Stimulated activated CD4-positive, alpha-beta T cell treated with anti-CD3 and anti-CD28 coated beads, Interleukin-1b, Interleukin-23, amount 100 ng/mL, for 1 hour (primary cell): Measurements from ENCODE around the gene EIF2A.
"Not testable (repeated sequence)": the region's sequence is repeated elsewhere in the genome, so short reads cannot be mapped to it uniquely, and the experiment has no call there.

Source experiments
- DNase-seq, 2 donors: peaks; one replicate each; pipeline ENCODE4 v3.0.0-alpha.2; 2020; ENCODE audit warnings: low read depth in 2 of 2

EIF2A gene

DNA sequence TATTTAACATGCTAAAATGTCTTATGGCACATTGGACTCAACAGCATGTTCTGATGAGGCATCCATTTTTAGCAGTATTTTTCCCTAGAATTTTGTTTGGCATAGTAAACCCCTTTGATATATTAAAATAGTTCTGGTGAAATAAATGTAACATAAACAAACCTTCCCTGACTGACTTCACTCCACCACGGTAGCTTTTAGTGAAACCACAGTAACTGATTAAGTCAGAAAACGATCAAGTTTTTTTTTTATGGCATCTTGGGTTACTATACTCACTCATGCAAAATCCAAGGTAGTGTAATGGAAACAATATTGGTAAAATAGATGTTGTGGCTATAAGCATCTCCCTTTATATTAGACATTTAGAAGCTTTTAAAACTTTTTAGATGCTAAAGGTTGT, 3.1 kb upstream of the EIF2A start:
- no peak for DNase-seq

DNA sequence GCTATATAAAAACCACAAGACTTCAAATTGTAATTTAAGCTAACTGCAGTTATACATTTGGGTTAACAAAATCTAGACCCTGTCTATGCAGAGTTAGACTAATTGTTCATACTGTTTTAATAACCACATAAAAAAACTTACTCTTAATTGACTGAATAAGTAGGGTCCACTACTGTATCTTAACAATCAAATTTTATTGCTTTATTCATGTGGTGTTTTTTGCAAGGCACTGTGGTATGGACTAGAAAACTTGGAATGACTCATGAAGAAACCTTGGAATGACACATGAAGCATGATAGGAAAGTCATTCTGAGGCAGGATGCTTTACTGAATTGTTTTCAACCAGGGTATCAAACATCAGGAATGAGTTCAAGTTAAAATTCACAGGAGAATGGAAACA, 2.5 kb upstream of the EIF2A start:
- no peak for DNase-seq

DNA sequence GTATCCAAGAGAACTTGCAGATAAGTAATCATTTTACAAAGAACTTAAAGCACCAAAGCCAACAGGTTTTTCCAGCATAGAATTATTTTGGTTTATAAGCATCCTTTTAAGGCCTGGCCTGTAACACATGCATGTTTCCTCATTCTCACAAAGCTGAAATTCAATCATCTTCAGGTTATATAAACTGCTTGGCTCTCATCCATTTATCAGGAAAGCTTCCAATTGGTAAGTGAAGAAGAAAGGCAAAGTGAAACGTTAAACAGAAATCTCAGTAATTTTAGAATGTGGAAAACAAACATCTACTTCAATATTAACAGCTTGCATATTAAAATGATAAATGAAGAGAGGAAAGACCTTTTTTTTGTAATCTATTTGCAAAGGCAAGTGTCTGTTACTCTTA, 1.9 kb upstream of the EIF2A start:
- no peak for DNase-seq

DNA sequence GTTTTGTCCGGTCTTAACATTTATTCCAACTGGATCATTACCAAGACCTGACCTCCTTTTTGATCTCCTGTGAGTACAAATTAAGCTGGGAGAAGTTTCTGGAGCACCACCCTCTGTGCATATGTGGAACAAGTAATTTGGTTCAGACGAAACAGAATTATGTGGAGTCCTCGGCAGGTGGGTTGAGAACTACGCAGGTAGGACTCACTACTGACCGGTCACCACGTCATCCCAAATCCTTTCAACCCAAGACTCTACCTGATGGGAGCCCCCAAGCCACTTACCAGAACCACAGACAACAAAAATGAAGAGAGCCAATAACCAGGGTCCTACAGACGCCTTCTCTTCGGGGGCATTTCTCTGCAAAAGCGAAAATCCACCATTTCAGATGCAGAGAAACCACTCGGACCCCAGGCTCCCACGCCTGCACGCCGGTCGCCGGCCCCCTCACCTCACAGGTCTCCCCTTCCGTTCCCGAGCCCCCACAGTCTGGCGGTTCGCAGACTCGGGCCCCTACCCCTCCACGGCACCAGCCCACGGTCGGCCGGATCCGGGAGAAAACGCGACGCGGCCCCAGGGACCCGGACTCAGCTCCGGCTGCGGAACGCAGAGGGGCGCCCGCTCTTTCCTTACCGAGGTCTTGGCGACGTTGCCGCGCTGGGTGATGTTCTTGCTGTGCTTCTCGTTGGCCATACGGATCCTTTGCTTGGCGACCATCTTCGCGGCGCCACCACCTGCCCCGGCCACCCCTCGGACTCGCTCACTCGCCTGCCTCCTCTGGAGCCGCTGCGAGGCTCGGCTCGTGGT, 965 bp upstream of the EIF2A start:
- no peak for DNase-seq

DNA sequence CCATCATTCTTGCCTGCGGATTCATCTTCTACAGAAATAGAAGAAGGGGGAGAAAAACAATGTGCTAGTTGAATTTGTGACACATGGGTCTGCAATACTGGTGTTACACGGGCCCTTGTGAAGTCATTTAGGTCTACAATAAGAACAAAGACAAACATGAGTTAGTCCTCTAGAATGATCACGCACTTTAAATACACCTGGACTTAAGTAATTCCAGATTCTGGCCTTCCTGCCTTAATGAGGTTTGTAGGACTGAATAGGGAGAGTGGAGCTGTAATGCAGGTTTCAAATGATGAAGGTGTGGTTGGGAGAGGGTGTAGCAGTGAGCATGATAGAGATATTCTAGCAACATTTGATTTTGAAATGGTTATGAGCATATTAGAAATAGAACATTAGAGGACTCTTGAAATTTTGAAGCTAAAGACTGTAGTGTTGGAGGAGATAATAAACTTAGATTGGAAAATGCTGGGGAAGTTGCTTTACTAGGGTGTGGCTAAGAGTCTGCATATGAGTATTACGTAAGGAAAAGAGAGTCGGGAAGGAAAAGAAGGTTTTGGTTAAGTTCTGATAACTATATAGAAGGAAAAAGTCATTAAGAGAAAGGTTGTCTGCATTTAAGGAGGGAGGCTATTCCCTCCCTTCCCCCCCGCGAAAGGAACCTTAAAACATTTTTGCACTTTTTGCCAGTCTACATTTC, 606 bp downstream of the EIF2A start:
- no peak for DNase-seq

DNA sequence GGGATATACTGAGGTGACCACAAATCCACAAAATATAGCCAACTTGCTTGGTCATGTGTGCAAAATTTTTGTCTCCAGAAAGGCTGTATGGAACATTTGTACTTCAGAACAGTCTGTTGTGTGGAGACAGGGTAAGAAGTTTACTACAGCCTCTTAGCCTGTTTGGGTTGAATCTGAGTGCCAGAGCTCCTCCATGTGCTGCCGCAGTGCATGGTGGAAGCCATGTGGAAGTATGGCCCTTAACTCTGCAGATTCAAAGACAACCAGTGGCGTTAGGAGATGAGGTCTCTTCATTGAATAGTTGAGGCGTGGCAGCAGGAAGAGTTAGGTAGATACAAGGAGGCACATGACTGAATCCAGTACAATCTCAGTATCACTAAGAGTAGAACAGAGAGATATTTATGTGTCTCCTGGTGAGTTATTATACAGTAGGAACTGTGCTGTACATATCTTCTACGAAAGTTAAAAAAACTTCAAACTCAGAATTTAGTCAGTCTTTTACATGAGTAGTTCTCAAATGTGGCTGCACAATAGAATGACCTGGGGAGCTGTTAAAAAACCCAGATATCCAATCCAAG, 9.4 kb downstream of the EIF2A start:
- DNase-seq: no peak

DNA sequence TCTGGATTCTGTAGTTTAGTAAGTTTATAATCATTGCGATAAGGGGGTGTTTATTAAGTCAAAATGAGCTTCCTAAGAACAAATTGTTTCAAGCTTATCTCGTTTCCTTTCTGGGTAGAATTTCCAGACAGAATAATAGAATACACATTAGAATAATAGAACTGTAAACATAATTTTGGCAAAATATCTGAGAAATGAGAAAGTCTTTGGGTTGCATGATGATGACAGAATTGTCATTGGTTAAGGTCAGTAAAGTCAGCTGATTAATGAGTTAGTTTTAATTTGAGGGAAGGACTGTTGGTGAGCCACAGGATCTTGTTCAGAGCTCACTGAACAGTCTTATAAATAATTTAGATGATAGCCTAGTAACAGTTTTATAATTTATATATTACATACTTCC, 10.2 kb downstream of the EIF2A start:
- DNase-seq: no peak

DNA sequence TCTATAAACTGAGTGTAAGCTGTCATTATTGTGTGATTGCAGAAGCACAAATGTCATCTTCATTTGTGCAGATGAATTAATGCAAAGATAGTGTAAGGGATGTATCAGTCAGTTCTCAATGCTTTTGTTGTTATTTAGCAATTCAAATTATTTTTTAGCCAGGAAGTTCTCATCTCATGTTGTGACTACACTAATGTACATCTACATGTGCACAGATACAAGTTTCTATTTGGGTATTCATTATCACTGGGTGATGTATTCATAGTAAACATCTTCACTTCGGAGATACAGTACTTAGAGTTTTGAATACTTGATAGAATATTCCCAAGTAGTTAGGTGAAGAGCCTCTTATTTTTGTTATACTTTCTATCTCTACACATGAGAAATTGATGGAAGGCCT, 11.1 kb downstream of the EIF2A start:
- no peak for DNase-seq

DNA sequence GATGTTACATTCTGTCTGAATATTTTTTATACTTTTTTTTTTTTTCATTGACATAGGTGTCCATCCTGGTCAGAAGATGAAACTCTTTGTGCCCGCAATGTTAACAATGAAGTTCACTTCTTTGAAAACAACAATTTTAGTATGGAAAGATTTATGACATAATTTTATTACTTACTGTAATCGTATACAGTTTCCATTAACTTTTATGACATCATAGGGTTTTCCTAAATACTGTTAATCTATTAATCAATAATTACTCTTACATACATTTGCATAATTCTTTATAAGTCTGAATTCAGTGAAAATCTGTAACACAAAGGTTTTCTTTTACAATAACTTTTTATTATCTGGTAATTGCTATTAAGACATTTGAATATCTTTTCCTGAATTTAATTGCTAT, 17.7 kb downstream of the EIF2A start:
- no peak for DNase-seq

DNA sequence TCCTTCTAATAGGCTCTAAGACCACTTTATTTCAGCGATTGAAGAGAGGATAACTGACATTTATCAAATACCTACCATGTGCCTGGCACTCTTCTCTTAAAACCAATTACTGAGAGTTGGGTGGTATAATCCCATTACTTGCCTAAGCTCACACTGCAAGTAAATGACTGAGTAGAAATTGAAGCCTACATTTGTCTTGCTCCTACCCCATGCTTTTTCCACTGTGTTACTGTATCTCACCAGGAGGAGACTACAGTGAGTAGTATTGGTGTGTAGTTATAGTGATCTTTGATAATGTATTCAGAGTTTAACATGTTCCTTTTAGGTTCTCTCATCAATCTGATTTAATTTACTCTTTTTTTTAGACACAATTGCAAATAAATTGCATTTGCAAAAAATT, 20.7 kb downstream of the EIF2A start:
- DNase-seq: no peak

DNA sequence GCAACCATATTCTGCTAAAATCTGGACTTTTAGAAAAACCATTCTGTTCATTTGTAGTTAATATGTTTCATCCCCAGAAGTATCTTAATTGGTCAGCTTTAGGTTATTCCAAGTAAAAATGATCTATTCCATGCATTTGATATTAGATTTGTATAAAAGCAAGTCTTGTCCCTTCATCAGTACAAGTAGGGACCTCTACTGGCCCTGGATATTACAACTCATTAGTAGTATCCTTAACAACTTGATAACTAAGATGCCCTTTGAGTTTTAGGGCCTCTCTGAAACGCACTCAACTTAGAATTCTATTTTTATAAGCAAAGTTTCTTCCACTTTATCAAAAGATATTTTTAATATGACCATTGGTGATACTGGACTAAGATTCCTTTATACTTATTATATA, 31.3 kb downstream of the EIF2A start:
- DNase-seq: no peak

DNA sequence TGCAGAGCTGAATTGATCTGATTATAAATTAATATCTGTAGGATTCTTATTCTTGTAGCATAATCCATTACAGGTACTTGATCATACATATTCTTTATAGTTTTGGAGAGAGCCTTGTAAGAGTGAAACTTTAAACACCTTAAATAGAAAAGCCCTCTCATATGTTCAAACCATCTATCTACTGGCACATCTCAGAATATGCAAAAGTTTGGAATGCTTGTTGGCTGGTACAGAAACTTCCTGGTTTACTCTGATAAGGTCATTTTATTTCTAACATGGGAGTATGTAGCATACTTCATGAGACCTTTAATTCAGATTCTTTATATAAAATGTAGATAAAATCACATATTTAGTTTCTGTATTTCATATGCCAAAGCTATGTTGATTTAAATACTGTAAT, 34.6 kb downstream of the EIF2A start:
- no peak for DNase-seq

DNA sequence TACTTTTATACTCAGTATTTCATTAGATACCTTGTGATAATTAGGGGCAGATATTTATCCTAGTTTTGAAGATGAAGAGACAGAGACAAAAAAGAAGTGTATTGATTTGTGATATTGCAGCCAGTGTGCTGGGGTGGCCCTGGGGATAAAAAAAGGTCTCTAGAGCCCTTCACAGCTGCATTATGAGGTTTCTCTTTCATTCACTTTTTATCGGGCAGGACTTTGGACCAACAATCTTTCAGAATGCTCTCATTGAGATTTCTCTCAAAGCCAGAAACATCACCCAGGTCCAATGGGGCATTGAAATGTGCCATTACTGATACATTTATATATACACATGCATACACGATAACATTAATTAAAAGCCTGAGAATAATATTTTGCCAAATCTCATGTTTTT, 36.0 kb downstream of the EIF2A start:
- no peak for DNase-seq

DNA sequence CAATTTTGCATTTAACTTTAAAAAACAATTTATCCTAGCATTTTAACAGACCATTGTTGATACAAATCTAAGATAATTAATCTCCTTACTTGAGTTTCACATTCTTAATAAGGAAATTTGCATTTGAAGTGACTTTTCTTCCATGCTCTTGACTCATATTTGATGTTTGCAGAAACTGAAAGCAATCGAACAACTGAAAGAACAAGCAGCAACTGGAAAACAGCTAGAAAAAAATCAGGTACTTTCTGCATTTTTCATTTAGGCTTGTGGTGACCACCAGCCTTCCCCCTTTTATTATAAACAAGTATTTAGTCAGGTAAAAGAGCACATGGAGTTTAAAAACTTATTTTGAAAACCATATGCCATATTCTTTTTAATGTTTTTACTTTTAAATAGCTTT, 36.4 kb downstream of the EIF2A start:
- no peak for DNase-seq

DNA sequence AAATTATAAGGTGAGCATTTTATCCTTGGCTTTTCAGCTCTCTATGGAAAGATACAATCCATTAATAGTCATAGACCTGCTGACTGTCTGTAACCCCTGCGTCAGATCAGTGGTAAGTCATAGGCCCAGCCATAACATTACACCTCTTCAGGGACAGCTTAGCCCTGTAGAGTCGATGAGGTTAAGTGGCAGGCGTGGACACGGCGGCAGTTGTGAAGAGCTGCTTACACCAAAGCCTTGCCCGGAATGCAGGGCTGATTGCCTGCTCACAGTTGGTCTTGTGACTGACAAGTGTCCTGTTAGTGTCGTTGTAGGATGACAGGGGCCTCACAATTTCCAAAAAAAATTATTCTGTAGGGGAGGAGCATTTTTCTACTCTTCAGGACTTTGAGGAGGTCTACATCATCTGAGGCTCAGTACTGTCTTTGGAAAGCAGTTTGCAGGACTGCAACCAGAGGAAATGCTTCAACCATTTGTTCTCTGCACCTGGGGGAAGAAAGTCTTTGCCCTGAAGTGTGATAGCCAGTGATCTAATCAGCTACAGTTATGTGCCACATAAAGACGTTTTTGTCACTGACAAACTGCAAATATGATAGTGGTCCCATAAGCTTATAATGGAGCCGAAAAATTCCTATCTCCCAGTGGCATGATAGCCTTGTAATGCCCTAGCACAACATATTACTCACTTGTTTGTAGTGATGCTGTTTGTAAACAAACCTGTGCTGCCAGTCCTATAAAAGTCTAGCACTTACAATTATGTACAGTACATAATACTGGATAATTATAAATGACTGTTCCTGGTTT, 41.6 kb downstream of the EIF2A start:
- DNase-seq: no peak

DNA sequence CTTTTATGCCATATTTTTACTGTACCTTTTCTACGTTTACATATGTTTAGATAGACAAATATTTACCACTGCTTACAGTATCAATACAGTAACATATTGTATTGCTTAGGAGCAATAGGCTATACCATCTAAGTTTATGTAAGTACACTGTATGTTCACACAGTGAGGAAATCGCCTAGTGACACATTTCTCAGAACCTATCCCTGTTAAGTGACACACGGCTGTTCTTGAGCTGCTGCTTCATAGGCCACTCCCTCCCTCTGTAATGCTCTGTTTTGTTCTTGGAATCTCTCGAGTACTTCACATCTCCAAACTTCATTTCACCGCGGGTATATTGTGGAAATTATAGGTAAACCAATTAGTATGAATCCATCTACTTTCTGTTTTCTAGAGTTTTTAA, 43.2 kb downstream of the EIF2A start:
- DNase-seq: no peak

DNA sequence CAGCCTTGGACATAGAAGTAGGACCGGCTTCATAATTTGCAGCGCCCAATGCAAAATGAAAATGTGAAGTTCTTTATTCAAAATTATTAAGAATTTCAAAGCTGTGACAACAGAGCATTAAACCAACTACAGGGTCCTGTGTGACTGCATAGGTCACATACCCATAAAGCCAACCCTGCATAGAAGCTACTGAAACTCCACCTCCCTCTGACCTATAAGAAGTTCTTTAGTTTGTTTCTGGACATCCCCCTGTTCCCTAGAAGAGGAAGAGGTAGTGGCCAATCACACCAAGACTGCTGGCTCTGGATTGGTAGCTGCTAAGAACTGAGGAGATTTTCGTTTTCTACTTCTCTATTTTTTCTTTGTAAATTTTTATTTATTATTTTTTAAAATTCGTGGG, 47.6 kb downstream of the EIF2A start:
- no peak for DNase-seq

DNA sequence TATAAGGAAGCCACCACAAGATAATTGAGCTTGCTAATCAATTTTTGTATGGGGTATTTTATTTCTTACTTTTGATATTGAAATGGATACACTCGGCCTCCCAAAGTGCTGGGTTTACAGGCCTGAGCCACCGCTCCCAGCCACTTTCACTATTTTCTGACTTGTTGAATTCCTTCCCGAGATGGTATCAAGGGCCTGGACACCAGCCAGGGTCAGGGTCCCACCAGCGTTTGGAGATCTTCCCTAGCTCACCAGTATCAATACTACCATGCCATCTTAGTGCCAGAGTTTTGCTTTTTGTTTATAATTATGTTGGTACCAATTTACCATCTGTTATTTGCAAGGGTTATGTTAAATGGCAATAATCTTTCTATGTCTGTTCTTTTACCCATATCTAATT, 51.1 kb downstream of the EIF2A start:
- DNase-seq: no peak

DNA sequence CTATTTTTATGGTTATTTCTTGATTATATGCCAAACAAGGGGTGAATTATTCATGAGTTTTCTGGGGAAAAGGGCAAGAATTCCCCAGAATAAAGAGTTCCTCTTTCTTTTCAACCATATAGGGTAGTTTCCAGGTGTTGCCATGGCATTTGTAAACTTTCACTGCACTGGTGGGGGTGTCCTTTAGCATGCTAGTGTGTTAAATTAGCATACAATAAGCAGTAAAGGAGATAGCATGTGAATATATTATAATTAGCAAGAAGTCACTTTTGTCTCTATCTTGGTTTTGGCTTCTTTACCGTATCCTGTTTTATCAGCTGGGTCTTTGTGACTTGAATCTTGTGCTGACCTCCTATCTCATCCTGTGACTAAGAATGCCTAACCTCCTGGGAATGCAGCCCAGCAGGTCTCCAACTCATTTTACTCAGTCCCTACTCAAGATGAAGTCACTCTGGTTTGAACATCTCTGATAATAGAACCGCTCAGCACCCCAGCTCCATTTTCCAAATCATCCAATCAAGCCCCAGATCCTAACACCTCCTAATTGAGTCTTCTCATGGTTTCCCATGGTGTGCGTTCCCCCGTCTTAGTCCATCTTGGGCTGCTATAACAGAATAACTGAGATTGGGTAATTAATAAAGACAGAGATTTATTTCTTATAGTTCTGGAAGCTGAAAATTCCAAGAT, 53.2 kb downstream of the EIF2A start:
- DNase-seq: no peak

DNA sequence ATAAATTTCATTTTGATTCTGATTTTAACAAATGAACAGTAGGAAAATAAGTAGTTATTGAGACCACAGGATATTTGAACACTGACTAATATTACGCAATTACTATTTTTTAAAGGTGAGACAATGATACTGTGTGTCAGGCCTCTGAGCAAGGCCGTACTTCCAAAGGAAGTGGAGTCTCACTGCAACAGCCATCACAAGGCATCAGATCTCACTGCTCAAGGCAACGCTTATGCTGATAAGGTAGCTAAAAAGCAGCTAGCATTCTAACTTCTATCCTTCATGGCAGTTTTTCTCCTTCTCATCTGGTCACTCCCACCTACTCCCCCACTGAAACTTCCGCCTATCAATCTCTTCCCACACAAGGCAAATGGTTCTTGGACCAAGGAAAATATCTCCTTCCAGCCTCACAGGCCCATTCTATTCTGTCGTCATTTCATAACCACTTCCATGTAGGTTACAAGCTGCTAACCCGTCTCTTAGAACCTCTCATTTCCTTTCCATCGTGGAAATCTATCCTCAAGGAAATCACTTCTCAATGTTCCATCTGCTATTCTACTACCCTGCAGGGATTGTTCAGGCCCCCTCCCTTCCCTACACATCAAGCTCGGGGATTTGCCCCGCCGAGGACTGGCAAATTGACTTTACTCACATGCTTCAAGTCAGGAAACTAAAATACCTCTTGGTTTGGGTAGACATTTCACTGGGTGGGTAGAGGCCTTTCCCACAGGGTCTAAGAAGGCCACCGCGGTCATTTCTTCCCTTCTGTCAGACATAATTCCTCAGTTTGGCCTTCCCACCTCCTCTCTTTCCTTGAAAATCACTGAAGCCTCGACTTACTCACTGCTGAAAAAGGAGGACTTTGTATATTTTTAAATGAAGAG, 54.3 kb downstream of the EIF2A start:
- not testable (repeated sequence) for DNase-seq
